HG03521 (cell line): Measurements from ENCODE around the gene BTBD16.

Source experiments
- ATAC-seq: cut with Tn5 transposase; IDR thresholded peaks from one replicate; pipeline ENCODE4 v1.9.1; 2021; ENCODE audit warnings: mild to moderate bottlenecking, moderate library complexity; ENCODE audit not compliant: unreplicated experiment

Gene BTBD16

DNA sequence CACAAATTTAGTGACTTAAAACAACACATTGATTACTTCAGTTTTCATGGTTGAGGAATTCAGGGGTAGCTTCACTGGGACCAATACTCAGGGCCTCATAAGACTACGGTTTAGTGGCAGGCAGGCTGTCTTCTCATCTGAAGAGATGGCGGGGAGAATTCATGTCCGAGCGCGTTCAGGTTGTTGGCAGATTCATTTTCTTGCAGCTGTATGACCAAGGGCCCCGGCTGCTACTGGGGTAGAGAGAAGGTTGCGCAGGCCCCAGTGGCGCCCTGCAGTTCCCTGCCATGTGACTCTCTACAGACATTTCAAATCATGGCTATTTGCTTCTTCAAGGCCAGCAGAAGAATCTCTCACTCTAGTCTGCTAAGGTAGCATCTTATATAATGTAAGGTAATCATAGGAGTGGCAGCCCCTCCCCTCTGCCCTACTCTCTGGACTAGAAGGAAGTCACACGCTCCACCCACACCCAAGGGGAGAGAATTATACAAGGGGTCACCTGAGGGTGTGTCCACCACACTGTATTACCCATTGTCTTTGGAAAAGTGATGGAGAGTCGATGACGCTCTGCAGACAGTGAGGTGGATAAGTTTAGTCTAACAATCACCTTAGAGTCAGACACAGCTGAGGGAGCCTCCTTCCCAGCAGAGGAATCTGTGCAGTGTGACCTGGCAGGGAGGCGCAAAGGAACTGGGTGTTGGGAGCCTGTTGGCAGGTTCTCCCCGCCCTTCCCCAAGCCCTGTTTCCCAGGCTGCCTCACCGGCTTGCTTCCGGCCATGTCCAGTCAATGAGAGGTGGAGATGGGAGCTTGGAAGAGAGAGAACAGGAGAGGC, 67.7 kb downstream of the BTBD16 start:
- ATAC-seq, result no peak

DNA sequence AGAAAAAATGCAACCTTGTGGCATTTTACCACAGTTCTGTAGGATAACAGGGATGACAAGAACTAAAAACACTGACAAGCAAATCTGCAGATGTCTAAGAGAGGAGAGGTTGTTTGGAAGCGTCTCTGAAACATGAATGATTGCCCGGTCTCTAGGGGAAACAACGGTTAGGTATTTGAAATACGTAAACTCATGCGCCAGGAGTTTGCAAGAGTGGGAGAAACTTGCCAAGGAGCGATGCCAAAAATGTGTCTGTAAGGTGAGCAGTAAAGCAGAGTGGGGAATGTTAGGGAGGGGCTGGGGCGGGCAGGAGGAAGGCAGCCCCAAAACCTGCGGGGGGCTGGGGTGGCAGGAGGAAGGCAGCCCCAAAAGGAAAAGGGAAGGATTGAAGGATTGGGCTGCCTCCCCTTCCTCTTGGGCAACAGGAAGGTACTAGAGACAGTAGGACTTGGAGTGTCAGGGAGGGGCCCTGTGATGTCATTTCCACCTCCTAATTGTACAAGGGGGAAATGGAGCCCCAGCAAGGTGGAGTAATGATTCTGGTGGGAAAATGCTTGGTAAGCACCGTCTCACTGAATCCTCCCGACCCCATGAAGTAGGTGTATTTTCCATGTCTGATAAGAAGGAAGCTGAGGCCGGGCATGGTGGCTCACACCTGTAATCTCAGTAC, 70.2 kb downstream of the BTBD16 start:
- no peak for ATAC-seq

DNA sequence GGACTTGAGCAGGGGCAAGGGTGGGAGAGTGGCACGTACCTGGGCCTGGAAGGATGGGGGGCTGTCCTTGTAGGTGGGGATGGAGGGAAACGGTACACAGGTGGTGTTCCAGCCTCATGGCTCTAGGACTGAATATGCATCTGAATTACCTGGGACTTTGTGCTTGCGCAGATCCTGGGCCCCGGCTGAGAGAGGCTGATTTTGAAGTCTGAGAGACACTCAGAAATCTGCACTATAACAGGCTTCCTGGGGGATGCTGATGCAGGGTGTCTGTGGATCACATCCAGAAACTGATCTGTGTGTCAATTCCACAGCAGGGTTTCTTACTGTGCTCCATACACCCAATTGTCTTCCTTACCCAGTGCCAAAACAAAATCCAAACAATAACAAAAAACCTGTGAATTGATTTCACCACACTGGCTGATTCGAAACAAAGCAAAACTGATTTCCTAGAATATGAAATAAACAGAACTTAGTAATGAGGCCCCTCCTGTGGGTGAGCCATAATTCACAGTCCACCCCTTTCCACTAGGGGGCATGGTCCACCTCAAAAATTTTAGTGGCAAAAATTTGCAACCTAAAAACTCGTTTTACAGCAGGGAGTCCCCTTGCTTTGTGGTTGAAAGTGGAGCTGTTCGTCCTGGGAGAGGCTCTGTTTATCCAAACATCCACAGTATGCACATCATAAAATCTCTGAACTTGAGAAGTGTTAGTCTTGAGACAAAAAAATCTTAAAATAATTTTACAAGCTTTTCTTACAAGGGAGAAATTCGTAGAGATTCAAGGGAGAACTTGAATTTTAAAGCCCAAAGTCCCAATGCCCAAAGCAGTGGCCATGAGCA, 71.4 kb downstream of the BTBD16 start:
- no peak for ATAC-seq

DNA sequence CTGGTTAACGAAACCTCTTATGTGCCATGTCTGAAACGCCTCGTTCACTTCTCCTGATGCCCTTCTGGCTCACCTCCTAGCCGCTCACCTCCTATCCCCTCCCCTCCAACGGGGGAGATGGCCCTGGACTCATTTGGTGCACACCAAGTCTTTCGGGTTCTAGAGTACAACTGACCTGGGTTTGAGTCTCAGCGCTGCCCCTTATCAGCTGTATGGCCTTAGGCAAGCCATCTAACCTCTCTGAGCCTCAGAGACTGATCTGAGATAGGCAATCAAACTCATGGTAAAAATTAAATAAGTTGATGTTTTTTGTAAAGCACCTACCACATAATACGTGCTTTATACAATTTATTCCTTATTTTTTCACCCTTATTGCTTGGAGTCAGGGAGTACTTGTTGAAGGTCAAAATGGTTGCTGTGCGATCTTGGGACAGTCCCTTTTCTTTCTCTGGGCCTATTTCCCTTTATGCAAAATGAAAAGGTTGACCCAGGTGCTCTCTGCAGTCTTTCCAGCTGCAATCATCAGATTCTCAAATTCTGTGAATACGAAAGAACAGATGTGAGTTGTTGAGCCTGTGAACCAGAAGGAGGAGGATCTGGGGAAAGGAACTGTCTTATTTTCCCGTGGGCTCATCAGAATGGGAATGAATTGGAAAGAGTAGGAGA, 72.2 kb downstream of the BTBD16 start:
- no peak for ATAC-seq

DNA sequence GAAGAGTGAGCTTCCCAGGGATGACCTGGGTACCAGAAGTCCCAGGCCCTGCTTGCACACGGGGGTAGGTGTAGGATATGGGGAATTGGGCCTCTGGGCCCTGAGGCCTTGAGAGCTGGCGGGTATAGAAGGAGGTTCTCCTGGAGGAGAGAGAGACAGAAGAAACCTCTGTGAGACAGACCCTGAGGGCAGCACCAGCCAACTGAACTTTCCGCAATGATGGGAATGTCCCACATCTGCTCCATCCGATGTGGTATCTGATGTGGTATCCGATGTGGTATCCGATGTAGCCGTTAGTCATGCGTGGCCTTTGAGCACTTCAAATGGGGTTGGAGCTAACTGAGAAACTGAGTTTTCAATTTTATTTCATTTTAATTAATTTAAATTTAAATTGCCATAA, 72.8 kb downstream of the BTBD16 start:
- no peak for ATAC-seq

DNA sequence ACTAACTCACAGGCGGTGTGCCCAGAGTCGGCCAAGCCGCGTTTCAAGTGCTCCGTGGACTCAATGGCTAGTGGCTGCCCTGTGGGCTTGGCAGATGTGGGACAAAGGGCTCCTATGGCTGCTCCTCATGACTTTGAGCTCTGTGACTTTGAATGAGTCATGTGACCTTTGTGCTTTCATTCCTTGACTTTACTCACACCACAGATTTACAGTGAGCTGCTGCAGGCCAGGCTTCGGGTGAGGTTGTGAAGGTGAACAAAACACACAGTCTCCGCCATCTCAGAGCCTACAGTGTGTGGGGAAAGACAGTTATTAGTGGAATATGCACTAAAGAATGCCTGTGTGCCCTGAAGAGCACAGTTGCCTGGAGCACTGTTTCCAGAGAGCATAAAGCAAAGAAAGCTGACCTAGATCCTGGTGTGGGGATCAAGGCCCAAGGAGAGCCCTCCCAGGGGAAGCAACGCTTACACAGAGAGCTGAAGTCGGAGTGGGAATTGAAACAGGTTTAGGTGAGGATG, 73.7 kb downstream of the BTBD16 start:
- ATAC-seq, result no peak

DNA sequence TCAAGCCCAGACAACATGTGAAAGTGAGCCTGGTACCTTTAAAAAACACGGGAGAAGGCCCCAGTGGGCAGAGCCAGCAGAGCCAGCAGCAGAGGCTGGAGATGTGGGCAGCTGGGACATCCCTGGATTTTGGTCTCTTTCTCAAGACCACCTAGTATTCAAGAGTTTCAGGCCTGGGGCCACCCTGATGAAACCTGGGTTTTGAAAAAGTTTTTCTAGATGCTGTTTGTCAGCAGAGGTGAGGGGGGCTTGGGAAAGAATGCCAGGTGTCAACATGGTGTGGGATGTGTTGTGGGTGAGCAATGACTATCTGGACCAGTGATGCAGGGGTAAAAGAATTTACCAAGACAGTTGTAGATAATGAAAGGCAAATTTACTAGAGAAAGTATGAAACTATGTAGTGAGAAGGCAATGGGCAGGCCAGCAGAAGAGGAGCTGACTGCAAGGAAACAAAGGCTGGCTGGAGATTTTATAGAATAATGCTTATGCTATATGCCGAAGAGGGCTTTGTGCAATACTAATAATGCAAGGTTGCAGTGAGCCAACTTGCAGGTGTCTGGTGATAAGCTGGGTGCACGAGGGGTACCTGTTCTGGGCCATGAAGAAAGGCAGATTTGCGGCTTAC, 75.3 kb downstream of the BTBD16 start:
- no peak for ATAC-seq

DNA sequence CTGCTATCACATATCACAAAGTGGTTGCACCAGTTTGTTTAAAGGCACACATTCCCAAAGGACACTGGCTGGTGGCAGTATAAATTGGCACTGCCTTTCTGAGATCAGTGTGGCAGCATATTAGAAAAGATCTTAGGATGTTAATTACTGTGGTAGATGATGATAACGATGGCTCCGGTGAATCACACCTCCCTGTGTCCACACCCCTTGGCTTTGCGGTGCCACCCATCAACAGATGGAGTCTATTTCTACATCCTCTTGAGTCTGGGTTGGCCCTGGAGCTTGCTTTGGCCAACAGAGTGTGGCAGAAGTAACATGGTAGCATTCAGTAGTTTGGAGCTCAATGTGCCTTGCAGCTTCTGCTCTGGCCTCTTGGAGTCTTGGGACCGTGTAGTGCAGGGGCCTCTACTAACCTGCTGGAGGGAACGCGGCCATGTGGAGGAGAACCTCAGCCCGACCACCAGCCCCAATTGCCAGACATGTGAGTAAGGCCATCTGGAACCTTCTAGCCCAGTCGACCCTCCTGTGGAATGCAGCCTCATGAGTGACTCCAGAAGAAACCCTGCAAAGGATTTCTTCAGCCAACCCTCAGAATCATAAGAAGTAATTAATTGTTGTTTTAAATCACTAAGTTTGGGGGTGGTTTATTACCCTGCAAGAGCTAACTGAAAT, 76.2 kb downstream of the BTBD16 start:
- ATAC-seq, result no peak

DNA sequence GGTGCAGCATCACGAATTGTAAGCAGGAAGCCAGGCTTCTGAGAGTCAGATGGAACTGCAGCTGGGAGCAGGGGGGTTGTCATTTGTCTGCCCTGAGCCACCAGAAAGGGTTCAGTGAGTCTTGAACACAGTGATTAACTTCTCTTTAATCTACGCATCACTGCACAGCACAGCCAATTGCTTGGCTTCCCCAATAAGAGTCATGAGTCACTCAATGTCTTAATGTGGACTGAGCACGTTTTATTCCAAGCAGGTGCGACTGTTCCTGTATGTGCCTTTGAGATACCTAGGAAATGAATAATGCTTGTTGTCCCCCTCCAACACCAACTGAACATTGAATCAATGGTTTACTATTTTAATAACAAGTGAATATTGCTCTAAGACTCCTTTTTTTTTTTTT, 77.4 kb downstream of the BTBD16 start:
- no peak for ATAC-seq

DNA sequence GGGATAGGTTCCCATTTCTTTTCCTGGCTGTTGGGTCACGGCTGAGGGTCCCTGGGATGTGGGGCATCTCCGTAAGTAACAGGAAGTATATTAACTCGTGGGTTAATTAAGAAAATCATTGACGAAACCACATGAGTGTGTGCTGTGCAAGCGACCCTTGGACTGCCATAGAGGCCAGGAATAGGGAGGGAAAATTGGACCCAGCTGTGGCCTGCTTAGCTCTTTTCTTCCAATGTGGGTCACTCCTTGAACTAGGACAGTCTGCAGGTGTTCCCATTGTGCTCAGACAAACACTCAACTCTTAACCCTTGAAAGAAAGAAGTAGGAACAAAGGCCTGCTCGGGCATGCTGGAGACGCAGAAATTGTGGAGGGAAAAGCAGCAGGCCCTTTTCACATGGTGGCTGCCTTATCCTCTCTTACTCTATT, 77.9 kb downstream of the BTBD16 start:
- no peak for ATAC-seq

DNA sequence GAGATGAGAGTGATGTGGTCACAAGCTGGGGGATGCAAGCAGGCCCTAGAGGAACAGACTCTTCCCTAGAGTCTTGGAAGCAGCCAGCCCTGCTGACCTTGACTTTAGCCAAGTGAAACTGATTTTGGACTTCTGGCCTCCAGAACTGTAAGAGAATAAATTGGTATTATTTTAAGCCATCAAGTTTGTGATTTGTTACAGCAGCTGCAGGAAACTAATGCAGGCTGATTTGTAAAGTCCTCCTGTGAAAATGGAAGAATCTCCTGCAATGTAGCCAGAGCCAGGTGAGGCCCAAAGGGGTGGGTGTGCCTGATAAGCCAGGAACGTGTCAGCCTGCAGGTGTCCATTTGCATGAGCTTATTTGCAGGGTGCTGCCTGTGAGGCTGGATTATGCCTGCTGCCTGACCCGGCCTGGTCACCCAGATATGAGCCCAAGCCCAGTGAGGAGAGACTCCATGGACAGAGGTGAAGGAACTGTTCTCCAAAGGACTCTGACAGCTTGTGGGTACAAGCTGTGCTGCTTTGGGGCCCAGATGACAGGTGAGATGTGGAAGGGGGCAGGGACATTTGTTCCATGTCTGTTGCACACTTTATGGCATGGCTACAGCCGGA, 78.8 kb downstream of the BTBD16 start:
- ATAC-seq, result no peak

DNA sequence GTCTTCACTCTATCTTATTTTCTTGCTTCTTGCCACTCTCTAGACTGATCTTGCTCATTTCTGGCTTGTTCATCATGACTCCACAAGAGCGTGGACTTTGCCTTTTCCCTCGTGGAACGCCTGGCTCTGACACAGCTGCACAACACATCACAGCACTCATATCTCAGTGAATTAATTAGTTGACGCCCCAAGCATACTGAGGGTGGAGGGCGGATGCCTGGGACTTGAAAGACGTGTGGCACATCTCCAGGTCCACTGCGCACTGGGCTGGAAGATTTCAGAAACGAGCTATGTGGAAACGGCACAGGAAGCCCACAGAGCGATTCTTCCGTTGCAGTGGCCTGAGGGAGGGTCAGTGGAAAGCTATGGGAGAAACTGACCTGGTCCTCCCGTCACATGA, 79.8 kb downstream of the BTBD16 start:
- ATAC-seq, result no peak

DNA sequence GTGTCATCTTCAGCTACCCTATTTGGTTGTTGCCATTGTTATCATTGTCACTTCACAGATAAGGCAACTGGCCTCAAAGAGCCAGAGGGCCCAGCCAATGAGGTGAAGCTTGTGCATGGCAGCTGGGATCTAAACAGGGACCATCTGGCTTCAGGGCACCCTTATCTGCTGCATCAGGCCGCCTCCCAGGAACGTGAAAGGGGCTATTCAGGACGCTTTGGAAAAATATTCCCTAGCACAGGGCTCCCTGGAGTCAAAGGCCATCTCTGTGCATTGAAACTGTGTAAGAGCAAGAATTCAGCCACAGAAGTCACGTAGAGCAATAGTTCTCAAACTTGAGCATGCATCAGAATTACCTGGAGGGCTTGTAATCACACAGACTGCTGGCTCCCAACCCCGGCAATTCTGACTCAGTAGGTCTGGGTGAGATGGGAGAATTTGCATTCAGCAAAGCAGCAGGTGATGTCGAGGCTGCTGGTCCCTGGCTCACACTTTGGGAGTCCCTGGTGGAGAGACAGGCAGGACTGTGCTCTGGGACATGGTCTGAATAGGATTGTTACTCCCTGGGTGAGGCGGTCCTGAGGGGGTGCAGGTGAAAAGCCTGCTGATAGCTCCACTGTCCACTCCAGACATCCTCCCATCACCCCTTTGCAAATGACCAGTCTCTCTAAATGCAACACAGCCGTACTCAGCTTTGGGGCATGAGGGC, 81.9 kb downstream of the BTBD16 start:
- no peak for ATAC-seq

DNA sequence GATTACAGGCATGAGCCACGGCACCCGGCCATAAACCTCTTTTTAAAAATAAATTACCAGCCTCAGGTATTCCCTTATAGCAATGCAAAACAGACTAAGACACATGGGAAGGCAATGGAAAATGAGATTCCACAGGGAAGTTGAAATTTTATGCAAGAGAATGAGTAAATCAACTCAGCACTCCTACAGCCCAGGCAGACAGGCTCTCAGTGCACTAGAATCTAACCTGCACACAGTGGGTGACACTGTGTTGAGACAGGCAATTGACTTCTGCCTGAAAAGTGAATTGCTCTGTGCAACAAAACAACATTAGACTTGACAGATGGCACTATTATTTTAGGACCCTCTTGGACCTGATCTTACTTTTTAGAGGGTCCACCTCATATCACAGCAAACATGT, 83.3 kb downstream of the BTBD16 start:
- ATAC-seq, result no peak

DNA sequence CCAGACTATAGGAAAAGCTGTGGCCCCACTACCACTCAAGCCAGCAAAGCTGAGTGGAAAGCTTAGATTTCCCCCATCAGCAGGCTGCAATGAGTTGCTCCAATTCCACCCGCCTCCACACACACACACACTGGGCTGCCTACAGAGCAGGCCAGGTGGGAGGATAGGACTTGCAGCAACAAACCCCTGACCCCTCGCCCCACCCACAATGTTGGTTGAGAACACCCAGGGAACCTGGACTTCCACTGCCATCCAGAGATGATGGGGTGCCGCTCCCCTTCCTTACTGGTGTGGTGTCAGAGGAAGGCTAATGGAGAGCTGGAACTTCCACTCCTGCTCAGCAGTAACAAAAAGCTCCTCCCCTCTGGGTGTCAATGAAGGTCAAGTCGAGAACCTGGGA, 86.6 kb downstream of the BTBD16 start:
- no peak for ATAC-seq

DNA sequence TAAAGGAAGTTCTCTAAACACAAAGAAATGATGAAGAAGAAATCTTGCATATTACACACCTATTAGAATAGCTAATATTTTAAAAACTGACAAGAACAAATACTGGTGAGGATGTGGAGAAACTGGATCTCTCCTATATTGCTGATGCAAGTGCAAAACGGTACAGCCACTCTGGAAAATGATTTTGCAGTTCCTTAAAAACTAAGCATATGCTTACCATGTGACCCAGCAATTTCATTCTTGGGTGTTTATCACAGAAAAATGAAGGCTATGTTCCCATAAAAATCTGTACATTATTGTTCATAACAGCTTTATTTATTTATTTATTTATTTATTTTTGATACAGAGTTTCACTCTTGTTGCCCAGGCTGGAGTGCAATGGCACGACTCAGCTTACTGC, 88.5 kb downstream of the BTBD16 start:
- no peak for ATAC-seq

DNA sequence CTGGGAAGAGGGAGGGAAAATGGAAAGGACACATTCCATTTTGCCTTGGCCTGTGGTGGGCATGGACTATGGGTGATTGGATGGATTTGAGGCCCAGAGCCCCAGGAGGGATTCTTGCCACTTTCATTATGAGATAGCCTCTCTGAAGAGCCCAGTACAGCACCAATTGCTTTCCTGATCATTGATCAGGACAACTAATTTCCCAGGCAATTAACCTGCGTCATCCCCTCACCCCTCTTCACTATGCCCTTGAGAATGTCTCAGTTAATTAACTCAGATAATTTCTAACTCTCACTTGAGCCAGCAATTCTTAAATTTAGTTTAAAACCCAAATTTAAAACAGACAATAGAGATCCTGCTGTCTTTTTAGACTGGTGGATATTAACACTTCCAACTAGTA, 90.0 kb downstream of the BTBD16 start:
- no peak for ATAC-seq

DNA sequence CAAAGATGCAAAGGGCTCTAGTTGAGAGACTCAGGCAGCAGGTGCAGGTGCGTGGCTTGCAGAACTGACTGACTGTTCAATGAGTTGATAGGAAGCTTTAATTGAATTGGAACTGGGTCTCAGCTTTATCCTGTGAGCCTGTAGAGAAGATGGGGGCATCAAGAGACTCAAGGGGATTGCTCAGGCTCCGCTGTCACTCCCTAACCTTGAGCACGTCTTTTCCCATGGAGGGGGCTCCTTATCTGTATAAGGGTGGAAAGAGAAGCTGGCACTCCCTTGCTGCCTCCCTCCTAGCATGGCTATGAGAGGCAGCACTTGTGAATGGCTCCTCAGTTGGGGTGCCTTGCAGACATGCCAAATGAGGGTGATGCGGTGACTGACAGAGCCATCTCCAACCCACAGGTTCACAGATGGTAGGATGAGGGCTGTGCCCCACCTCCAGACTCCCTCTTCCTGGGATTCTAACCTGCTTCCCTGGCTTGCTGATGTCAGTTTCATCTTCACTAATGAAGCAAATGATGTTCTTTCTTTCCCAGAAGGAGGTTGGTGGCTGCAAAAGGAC, 91.0 kb downstream of the BTBD16 start:
- no peak for ATAC-seq

DNA sequence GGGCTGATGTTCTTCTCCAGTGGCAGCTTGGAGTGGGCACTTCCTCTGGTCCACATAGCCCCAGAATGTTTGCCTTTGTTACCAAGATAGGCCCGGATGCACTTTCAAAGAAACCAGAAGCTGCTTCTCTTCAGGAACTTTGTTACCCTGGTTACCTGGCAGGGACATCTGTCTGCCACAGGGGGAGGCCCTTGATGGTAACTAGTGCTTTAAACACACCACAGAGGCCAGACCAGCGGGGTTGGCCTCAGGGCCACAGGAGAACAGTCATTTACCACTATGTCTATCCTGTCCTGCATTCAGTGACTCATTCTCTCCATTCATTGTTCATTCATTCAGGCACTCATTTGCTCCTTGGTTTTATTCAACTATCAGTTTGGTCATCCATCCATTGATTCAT, 91.5 kb downstream of the BTBD16 start:
- ATAC-seq, result no peak
